ENCODE measurements around the gene SP1.
"Not testable (repeated sequence)": the region's sequence is repeated elsewhere in the genome, so short reads cannot be mapped to it uniquely, and the experiment has no call there.

The SP1 gene

DNA sequence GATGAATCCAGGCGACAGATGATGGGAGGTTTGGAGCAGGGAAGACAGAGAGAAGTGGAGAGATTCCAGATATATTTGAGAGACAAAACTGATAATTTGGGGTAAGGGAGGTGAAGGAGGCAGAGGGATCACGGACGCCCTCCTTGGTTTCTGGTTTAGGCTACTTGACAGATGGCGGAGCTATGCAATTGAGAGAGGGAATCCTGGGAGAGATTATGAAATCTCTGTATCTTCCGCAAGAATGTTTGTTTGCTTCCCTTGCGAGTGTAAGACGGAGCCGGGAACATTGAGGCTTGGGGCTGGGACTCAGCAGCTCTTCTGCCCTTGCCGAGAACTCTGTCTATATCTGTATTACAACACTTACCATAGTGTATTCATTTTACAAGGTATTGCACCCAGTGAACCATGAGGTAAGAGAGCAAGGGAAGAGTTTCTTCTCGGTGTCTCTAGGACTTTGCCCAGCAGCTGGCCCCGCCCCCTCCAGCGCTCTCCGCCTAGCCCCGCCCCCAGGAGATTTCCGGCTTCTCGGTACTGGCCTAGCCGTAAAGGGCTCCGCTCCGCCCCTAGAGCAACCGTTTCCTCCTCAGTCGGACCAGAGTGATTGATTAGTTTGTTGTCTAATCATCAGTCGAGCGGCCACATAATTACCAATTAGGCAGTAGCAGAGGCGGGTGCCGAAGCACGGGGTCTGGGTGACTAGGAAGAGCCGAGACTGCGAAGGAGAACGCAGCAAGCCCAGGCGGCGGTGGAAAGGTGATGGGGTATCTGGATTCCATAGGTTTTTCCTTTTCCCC lies 61.3 kb downstream of the SP1 start, which contains the start of gene PRR13 (continued):
- TF ChIP-seq ZNF23 (tag by site-specific recombination; IDR thresholded peaks at IDR 0.05; ENCODE audit: borderline replicate concordance) = no peak
- TF ChIP-seq ZNF37A (tag by site-specific recombination; IDR thresholded peaks at IDR 0.05) = no peak
- TF ChIP-seq, protein P1, sequence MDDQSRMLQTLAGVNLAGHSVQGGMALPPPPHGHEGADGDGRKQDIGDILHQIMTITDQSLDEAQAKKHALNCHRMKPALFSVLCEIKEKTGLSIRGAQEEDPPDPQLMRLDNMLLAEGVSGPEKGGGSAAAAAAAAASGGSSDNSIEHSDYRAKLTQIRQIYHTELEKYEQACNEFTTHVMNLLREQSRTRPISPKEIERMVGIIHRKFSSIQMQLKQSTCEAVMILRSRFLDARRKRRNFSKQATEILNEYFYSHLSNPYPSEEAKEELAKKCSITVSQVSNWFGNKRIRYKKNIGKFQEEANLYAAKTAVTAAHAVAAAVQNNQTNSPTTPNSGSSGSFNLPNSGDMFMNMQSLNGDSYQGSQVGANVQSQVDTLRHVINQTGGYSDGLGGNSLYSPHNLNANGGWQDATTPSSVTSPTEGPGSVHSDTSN (CRISPR knock-in tag; IDR thresholded peaks at IDR 0.05) = 0 out of 2 replicates have a peak, but pooled peaks have one; percentile 54
- peak; percentile 54; the same call in 1 of the 2 replicates for TF ChIP-seq ZNF501 (tag by site-specific recombination; IDR thresholded peaks at IDR 0.05)
- TF ChIP-seq ZNF626 (tag by site-specific recombination; IDR thresholded peaks at IDR 0.05) = no peak
- no peak for TF ChIP-seq ZNF10 (tag by site-specific recombination; IDR thresholded peaks at IDR 0.05)

DNA sequence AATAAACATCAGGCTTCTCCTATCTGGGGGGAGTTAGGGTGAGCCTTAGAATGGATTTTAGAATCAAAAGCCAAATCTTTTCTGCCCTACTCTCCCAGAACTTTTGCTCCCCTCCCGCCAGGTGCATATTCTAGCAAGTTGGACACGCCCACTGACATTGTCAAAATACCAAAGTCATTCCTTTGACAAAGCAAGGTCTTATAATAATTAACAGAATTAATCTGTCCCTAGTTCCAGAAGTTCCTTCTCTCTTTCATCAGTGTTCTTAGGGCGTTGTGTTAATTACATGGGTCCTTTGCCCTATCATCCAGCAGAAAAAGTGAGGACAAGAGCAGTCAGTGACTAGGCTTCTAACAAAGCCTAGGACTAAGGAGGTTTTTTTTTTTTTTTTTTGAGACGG lies 64.0 kb downstream of the SP1 start:
- H3K4me1 ChIP-seq (ENCODE audit: control insufficient read depth, insufficient read depth, low read length) = 0 out of 2 replicates have a peak, but pooled peaks cover 2% of the 10 kb centered on the region
- ChIA-PET POLR2A (no interaction called here), CTCF (interaction anchor here (0.6 kb wide), 1 partner anchor 299 kb away, joined by 3 read pairs; no protein-coding TSS in a partner anchor)
- no peaks in the 10 kb centered on the region for H3K9me3 ChIP-seq (ENCODE audit: control insufficient read depth, insufficient read depth, low read depth, low read length)
- H3K36me3 ChIP-seq (ENCODE audit: control insufficient read depth in 2 of 2, insufficient read depth in 1 of 2, low read length in 2 of 2) = peaks cover 22 to 43% of the 10 kb centered on the region in 2 experiments; a peak in 2 of 3 replicates
- H3K27ac ChIP-seq (ENCODE audit: extremely low read depth, low read depth, low read length) = no peak overlapping the region
- H3K4me3 ChIP-seq (ENCODE audit: low read depth, low read length) = no peak overlapping the region
- no peak for TF ChIP-seq ZNF544 (tag by site-specific recombination; IDR thresholded peaks at IDR 0.05)
- no peak for TF ChIP-seq ZNF843 (tag by site-specific recombination; IDR thresholded peaks at IDR 0.05)
- no peak for TF ChIP-seq ZNF473 (tag by site-specific recombination; IDR thresholded peaks at IDR 0.05)
- TF ChIP-seq, protein P2, sequence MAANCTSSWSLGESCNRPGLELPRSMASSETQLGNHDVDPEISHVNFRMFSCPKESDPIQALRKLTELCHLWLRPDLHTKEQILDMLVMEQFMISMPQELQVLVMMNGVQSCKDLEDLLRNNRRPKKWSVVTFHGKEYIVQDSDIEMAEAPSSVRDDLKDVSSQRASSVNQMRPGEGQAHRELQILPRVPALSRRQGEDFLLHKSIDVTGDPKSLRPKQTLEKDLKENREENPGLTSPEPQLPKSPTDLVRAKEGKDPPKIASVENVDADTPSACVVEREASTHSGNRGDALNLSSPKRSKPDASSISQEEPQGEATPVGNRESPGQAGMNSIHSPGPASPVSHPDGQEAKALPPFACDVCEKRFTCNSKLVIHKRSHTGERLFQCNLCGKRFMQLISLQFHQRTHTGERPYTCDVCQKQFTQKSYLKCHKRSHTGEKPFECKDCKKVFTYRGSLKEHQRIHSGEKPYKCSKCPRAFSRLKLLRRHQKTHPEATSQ (tag by site-specific recombination; IDR thresholded peaks at IDR 0.05) = no peak
- no peak for TF ChIP-seq ZBTB7A (tag by site-specific recombination; IDR thresholded peaks at IDR 0.05; ENCODE audit: low read depth)

DNA sequence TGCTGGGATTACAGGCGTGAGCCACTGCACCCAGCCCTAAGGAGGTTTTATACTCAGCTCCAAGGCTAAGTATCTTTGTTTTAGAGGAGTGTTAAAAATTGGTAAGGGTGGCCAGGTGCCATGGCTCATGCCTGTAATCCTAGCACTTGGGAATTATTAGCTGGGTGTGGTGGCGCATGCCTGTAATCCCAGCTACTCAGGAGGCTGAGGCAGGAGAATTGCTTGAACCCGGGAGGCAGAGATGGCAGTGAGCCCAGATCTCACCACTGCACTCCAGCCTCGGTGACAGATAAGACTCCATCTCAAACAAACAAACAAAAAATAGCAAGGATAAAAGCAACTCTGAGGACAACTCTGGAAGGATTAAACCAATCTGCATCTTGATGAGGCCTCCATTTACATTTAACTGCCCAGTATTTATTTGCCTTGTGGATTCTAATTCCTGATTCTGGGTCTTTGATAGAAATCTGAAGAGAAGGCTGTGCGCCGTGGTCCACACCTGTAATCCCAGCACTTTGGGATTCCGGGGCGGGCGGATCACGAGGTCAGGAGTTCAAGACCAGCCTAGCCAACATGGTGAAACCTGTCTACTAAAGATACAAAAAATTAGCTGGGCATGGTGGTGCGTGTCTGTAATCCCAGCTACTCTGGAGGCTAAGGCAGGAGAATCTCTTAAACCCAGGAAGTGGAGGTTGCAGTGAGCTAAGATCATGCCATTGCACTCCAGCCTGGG lies 64.8 kb downstream of the SP1 start:
- peaks cover 22 to 43% of the 10 kb centered on the region in 2 experiments; a peak in 2 of 3 replicates for H3K36me3 ChIP-seq (ENCODE audit: control insufficient read depth in 2 of 2, insufficient read depth in 1 of 2, low read length in 2 of 2)
- TF ChIP-seq KLF1 (tag by site-specific recombination; IDR thresholded peaks at IDR 0.05) = peak; percentile 68
- CTCF ChIA-PET = interaction anchor here (0.6 to 1.1 kb wide), 3 partner anchors 92 to 300 kb away, joined by 3 to 5 read pairs (median 3); no protein-coding TSS in a partner anchor
- H3K9me3 ChIP-seq (ENCODE audit: control insufficient read depth, insufficient read depth, low read depth, low read length); H3K27ac ChIP-seq (ENCODE audit: extremely low read depth, low read depth, low read length); POLR2A ChIA-PET; H3K4me1 ChIP-seq (ENCODE audit: control insufficient read depth, insufficient read depth, low read length); H3K4me3 ChIP-seq (ENCODE audit: low read depth, low read length): not testable (repeated sequence)

DNA sequence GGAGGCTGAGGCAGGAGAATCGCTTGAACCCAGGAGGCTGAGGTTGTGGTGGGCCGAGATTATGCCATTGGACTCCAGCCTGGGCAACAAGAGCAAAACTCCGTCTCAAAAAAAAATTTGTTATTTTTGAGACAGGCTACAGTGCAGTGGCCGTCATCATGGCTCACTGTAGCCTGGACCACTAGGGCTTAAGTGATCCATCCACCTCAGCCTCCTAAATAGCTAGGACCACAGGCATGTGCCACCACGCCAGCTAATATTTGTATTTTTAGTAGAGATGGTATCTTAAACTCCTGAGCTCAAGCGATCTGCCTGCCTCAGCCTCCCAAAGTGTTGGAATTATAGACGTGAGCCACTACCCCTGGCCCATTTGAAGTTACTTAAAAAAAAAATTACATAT lies 71.0 kb downstream of the SP1 start:
- Histone ChIP-seq H3K4me1 (ENCODE audit: control insufficient read depth, insufficient read depth, low read length) (peaks cover 3% of the 10 kb centered on the region), H3K27ac (ENCODE audit: extremely low read depth, low read depth, low read length) (no peak overlapping the region), H3K4me3 (ENCODE audit: low read depth, low read length) (no peak overlapping the region), H3K9me3 (ENCODE audit: control insufficient read depth, insufficient read depth, low read depth, low read length) (no peaks in the 10 kb centered on the region), H3K36me3 (ENCODE audit: control insufficient read depth in 2 of 2, insufficient read depth in 1 of 2, low read length in 2 of 2) (peaks cover 16 to 54% of the 10 kb centered on the region in 2 experiments)
- POLR2A ChIA-PET = interaction anchor here (0.6 to 2.9 kb wide), 5 partner anchors 10 to 271 kb away, joined by 3 to 11 read pairs (median 4); partner anchors contain the start of genes PRR13, TARBP2 and ZNF740
- CTCF ChIA-PET = interaction anchor here (0.6 to 1.0 kb wide), 7 partner anchors 11 to 383 kb away, joined by 3 to 5 read pairs (median 3); partner anchors contain the start of gene AAAS
- TF ChIP-seq ZSCAN16 (tag by site-specific recombination; IDR thresholded peaks at IDR 0.05) = no peak
- TF ChIP-seq ZNF214 (tag by site-specific recombination; IDR thresholded peaks at IDR 0.05; ENCODE audit: borderline replicate concordance) = no peak
- TF ChIP-seq, protein P3, sequence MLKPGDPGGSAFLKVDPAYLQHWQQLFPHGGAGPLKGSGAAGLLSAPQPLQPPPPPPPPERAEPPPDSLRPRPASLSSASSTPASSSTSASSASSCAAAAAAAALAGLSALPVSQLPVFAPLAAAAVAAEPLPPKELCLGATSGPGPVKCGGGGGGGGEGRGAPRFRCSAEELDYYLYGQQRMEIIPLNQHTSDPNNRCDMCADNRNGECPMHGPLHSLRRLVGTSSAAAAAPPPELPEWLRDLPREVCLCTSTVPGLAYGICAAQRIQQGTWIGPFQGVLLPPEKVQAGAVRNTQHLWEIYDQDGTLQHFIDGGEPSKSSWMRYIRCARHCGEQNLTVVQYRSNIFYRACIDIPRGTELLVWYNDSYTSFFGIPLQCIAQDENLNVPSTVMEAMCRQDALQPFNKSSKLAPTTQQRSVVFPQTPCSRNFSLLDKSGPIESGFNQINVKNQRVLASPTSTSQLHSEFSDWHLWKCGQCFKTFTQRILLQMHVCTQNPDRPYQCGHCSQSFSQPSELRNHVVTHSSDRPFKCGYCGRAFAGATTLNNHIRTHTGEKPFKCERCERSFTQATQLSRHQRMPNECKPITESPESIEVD (tag by site-specific recombination; IDR thresholded peaks at IDR 0.05) = no peak
- TF ChIP-seq, protein P4, sequence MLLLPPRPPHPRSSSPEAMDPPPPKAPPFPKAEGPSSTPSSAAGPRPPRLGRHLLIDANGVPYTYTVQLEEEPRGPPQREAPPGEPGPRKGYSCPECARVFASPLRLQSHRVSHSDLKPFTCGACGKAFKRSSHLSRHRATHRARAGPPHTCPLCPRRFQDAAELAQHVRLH (tag by site-specific recombination; IDR thresholded peaks at IDR 0.05) = no peak
- TF ChIP-seq, protein P1 (CRISPR knock-in tag; IDR thresholded peaks at IDR 0.05) = no peak
- no peak for TF ChIP-seq ZNF10 (tag by site-specific recombination; IDR thresholded peaks at IDR 0.05)
- TF ChIP-seq KLF8 (tag by site-specific recombination; IDR thresholded peaks at IDR 0.05) = no peak
- TF ChIP-seq ZBTB20 (tag by site-specific recombination; IDR thresholded peaks at IDR 0.05) = no peak
- no peak for TF ChIP-seq ZNF169 (tag by site-specific recombination; IDR thresholded peaks at IDR 0.05)
- no peak for TF ChIP-seq ZSCAN30 (tag by site-specific recombination; IDR thresholded peaks at IDR 0.05)
- TF ChIP-seq ZNF558 (tag by site-specific recombination; IDR thresholded peaks at IDR 0.05) = no peak
- no peak for TF ChIP-seq ZIC2 (tag by site-specific recombination; IDR thresholded peaks at IDR 0.05)

Data from HEK293 (cell line).